ENCODE measurements around the gene LINGO3.
"Not testable (repeated sequence)": the region's sequence is repeated elsewhere in the genome, so short reads cannot be mapped to it uniquely, and the experiment has no call there.

The LINGO3 gene

DNA sequence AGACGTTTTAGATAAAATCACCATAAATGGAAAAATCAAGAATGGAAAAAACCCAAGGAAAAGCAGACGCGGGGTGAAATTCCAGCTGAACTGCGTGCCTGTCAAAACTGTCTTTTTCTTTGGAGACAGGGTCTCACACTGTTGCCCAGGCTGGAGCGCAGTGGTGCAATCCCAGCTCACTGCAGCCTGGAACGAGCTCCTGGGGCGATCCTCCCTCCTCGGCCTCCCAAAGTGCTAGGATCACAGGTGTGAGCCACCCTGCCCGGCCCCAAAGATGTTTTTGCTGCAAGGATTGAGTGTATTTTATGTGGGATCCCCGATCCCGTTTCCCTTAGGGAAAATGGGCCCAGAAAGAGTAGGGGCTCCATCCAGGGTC is 25.1 kb downstream of the LINGO3 start:
- in situ Hi-C loops (cut with HindIII; ENCODE audit: low sequenced_read_pairs) = no loop called here

DNA sequence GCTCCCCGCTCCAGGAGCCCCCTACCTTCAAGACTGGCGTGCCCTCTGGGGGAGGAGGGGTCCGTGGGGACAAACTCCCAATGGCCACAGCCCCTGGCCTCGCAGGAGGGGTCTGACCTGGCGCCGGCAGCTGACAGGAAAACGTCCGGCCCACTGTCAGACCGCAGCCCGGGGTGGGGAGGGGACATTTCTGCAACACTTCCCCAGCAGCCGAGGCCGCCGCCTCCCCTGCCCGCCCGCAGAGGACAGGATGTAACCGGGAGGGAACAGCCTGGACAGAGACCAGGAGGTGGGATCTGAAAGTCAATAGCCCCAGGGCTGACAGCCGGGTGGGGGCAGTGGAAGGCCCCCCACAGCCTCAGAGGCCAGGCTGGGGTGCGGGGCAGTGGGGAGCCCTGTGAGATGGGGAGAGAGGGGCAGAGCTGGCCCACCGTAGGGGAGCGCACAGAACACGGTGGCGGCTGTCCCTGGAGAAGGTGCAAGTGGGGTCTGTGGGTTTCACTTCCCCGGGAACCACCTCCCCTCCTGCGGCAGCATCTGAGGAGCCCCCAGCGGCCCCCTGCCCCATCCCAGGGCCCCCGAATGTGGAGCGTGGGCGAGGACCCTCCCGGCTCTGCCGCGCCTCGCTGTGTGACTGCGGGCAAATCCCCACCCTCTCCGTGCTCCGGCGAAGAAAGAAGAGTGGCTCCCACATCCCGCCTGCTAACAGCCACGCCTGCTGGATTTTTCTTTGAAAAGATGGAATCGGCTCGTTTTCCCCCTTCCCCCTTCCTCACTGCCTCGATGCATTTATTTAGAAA is 25.7 kb downstream of the LINGO3 start, which contains the start of gene PEAK3:
Gene PEAK3, minus strand, starts transcription at position 114 of the 800 bp plus-strand sequence. CDS start 1,244 bp downstream, outside the sequence.
- in situ Hi-C loops (cut with HindIII; ENCODE audit: low sequenced_read_pairs) = no loop called here

DNA sequence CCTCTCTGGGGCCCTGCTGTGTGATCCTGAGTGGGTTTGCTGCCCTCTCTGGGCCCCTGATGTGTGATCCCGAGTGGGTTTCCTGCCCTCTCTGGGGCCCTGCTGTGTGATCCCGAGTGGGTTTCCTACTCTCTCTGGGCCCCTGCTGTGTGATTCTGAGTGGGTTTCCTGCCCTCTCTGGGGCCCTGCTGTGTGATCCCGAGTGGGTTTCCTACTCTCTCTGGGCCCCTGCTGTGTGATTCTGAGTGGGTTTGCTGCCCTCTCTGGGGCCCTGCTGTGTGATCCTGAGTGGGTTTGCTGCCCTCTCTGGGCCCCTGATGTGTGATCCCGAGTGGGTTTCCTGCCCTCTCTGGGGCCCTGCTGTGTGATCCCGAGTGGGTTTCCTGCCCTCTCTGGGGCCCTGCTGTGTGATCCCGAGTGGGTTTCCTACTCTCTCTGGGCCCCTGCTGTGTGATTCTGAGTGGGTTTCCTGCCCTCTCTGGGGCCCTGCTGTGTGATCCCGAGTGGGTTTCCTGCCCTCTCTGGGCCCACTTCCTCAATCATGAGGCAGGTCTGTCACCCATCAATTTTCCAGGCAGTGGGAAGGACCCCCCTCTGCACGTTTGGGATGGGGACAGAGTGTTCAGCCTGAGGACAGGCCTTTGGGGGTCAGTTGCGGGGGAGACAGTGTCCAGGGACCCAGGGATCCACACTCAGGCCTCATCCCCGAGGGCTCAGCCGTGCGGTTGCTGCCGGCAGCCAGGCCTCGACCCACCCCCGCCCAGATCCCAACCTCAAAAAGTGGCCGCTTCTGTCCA is 26.5 kb downstream of the LINGO3 start:
- in situ Hi-C loops (cut with HindIII; ENCODE audit: low sequenced_read_pairs) = not testable (repeated sequence)

DNA sequence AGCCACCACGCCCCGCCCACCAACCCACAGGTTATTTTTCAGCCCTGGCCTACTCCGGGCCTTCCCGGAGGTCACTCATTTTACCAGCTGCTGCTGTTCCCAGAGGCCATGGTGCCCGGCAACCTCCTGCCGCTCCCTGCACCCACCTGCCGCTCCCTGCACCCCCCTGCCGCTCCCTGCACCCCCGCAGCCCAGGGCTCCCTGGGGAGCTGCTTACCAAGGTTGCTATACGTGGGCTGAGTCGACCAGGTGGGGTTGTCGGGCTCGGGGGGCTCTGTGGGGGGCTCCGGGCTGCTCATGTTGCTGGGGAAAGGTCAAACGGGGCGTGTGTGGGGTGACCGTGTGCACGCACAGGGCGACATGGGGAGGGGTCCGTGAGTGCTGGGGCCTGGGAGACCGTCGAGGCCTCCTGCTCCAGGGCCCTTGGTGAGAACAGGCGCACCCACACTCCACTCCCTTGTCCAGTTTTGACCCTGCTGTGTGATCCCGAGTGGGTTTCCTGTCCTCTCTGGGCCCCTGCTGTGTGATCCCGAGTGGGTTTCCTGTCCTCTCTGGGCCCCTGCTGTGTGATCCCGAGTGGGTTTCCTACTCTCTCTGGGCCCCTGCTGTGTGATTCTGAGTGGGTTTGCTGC is 27.2 kb downstream of the LINGO3 start:
- in situ Hi-C loops (cut with HindIII; ENCODE audit: low sequenced_read_pairs) = no loop called here

DNA sequence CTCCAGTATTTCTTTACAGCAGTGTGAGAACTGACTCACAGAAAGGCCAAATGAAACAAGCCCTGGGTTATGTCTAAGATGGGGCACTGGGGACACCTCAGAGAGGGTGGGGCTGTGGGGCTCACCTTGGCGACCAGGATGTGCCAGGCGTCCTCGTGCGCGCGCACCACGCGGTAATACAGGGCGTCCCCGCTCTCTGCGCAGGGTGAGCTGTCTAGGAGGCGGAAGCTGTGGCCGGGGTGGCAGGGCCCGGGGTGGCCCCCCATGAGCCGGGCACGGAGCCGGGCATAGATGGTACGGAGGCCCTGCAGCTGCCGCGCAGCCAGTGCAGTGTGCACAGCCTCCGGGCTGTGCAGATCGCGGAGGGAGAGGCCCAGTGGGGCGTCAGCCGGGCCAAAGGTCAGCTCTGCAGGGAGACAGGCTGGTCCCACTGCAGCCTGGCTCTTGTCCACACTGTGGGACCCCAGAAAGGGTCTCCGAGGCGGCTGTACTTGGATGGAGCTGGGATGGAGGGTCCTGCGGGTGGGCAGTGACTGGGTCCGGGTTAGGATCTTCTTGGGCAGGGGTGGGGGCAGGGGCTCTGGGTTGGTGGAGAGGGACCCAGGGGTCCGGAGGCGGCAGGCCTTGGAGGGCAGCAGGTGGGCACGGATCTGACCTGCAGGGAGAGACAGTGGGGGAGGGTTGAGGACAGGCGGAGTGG is 29.3 kb downstream of the LINGO3 start:
- in situ Hi-C loops (cut with HindIII; ENCODE audit: low sequenced_read_pairs) = no loop called here

DNA sequence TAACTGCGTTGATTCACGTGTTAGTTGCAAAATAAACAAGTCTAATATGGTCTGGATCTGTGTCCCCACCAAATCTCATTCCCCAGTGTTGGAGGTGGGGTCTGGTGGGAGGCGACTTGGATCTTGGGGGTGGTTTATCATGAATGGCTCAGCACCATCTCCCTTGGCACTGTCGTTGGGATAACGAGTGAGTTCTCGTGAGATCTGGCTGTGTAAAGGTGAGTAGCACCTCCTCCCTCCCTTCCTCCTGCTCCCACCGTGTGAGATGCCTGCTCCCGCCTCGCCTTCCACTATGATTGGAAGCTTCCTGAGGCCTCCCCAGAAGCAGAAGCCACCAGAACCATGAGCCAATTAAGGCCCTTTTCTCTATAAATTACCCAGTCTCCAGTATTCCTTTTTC is 30.8 kb downstream of the LINGO3 start:
- in situ Hi-C loops (cut with HindIII; ENCODE audit: low sequenced_read_pairs) = no loop called here

DNA sequence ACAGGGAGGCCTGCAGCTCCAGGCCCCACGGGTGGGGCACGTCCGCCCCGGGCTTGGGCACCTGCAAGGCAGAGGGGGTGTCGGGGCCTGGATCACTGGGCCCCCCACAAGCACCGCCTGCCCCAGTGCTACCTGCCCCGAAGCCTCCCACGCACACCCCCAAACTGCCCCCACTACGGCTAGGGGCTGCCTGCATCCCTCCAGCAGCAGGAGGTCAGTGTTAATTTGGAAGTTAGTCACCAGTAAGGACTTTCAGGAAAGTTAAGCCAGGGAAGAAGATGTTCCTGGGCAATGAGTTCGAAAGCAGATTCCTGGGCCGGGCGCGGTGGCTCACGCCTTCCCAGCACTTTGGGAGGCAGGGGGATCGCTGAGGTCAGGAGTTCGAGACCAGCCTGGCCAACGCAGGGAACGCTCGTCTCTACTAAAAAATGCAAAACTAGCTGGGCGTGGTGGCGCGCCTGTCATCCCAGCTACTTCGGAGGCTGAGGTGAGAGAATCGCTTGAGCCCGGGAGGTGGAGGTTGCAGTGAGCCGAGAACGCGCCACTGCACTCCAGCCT is 31.4 kb downstream of the LINGO3 start:
- in situ Hi-C loops (cut with HindIII; ENCODE audit: low sequenced_read_pairs) = no loop called here

DNA sequence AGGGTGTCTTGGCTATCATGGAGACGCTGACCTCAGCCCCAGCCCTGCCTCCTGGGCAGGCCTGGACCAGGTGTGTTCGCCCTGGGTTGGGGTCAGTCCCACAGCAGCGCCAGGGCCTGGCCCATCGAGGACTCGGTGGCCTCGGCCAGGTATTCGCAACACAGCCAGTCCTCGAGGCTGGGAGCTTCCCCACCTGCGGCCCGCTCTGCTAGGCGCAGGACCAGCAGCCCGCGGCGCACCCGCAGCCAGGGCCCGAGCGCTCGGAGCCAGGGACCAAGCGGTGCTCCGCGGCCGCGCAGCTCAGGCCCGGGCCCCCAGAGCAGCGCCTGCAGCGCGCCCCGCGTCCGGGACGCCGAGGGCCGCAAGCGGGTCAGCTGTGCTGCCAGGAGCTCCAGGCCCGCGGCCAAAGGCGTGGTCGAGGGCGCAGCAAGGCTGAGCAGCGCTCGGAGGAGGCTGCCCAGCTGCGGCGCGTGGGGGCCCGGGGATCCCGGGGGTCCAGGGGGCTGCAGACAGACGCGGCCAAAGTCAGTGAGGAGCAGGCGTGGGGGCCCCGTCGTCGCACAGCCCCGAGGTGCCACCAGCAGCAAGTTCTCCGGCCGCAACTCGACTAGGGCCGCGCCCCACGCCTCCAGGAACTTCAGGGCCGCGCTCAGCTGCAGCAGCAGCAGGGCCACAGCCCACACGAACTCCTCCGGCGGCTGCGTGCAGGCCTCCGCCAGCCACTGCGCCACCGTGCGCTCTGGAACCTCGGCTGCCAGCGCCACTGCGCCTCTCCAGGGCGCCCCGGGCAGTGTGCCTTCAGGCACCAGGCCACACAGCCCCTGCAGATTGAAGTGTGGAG is 32.1 kb downstream of the LINGO3 start:
- in situ Hi-C loops (cut with HindIII; ENCODE audit: low sequenced_read_pairs) = no loop called here

DNA sequence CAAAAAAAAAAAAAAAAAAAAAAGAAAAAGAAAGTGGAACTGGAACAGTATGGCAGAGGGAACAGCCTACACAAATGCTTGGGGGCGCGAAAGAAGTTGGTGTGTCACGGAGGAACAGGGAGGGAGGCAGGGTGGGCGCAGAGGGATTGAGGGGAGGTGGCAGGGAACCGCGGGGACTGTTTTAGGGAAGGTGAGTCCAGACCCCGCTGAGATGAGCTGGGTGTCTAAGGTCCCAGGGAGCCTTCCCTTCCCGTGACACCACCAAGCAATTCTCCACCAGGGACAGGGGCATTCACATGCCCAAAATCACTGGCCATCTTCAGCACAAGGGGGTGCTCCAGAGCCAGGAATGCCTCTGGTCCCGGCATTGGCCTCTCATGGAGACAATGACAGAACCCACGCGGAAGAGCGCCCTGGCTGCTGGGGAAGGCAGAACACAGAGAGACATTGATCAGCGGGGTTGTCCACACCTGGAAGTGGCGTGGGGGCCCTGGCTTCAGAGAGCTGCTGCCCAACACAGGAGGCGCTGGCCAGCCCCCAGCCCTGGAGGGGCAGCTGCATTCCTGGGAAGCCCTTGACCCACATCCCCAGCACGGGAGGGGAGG is 32.9 kb downstream of the LINGO3 start:
- in situ Hi-C loops (cut with HindIII; ENCODE audit: low sequenced_read_pairs) = loop anchor here (5.0 kb wide), 2 partner anchors 38 to 52 kb away; partner anchors contain the start of genes LSM7, PLEKHJ1, SF3A2 and SPPL2B

DNA sequence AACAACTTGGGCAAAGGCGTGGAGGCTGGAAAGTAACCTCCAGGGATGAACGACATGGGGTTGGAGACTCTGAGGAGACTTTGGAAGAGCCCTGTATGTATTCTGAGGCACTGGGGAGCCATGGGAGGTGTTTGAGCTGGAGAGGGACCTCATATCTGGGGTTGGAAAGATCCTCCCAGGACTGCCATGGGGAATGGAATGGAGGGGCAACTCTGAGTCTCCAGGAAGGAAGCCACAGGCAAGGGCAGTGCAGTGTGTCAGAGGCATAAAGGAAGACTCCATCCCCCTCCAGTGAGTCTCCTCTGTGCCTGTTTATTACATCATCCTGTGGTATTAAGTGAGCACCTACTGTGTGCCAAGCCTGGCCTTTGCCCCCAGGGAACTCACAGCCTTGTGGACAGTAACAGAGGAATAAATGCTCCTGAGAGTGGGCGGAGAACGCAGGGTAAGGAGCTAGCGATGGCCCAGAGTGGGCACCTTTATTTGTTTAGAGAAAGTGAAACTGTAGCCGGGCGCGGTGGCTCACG is 33.7 kb downstream of the LINGO3 start:
- in situ Hi-C loops (cut with HindIII; ENCODE audit: low sequenced_read_pairs) = loop anchor here (5.0 kb wide), 2 partner anchors 37 to 53 kb away; partner anchors contain the start of genes LSM7, PLEKHJ1, SF3A2 and SPPL2B

DNA sequence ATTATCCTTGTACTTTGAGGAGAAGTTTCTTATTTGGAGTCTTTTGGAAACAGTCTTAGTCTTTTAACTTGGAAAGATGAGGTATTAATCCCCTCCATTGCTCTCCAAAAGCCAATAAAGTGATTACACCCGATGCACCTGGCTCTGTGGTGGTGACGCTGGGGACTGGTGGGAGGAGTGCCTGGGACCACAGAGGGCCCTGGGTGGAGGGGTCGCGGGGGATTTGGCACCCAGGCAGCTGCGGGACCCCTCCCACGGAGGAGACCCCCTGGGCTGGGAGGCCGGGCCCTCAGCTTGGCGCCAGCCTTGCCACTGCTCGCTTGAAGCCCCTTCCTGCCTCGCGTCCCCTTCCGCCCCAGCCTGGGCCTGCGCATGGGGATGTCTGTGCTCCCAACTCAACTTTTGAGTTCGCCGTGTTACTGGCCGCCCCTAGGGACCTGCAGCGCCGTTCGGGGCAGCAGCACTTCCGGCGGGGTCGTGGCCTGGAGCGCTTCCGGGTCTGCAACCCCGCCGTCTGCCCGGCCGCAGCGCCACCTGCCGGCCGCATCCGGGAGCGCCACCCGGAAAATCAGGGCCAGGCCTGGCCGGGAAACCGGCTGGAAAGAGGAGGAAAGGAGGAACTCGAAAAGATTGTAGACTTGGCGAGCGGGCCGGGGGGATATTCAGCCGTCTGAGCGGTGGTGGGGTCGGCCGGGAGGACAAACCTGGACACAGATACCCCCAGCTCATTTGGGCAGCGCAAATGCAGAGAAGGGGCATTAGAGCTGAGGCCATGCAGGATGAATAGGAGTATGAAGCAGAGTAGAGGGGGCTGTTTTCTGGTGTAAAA is 34.4 kb downstream of the LINGO3 start:
- in situ Hi-C loops (cut with HindIII; ENCODE audit: low sequenced_read_pairs) = loop anchor here (5.0 kb wide), 2 partner anchors 36 to 54 kb away; partner anchors contain the start of genes LSM7, PLEKHJ1, SF3A2 and SPPL2B

DNA sequence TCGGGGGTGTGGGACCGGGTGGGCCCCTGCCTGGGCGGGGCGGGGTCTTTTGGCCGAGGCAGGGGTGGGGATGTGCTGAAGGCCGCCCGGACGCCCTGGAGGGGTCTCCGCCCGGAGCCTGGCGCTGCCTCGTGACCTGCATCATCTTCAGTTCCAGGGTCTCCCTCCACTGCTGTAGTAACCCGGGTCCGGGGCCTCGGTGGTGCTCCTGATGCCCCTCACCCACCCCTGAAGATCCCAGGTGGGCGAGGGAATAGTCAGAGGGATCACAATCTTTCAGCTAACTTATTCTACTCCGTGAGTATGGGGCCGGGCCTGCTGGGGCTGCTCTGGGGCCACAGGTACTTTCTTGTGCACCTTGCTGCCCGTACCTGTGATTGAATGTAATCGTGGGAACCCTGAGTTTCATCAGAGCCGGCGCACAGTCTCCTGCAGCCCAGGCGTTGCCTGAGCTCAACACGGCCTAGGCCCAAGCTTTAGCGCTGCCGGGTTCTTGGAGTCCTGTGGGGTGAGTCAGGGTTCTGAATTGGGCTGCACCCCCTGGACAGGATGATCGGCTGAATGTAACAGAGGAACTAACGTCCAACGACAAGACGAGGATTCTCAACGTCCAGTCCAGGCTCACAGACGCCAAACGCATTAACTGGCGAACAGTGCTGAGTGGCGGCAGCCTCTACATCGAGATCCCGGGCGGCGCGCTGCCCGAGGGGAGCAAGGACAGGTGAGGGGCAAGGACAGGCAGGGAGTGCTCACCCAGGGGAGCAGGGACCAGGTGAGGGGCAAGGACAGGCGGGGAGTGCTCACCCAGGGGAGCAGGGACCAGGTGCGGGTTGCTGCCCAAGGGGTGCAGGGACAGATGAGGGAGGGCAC is 36.5 kb downstream of the LINGO3 start:
- in situ Hi-C loops (cut with HindIII; ENCODE audit: low sequenced_read_pairs) = loop anchor here (5.0 kb wide), 2 partner anchors 34 to 56 kb away; partner anchors contain the start of genes LSM7, PLEKHJ1, SF3A2 and SPPL2B

DNA sequence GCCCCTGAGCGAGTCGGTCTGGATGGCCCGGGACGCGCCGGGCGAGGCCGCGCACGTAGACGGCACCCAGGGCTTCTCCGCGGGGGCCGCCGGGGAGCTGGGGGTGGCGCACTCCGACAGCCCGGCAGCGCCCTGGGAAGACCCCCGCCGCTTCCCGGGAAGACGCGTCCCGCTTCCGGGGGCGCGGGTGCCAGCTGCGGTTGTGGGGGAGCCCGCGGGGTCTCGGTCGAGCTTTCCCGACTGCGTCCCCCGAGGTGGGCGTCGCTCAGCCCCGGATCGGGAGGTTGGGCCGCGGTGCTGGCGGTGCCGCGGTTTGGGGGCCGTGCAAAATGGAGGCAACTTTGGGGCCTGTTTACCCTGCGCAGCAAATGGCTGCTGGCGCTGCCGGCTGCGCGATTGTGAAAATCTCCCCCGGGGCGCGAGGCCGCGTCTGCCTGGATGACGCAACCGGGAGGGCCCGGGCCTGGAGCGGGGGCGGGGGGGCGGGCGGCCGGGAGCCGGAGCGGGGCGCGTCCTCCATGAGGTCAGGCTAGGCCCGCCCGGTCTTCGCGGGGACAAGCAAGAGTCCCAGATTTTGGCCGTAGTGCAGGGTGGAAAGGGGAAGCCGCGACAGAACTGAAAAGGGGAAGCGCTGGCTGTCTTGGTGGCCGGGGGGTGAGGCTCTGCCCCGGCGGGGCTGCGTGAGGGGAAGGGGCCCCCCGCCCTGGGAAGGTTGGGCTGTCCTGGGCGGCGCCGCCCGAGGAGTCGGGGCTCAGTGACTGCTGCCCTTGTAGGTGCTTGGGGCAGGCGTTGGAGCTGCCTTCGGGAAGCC is 37.3 kb downstream of the LINGO3 start:
- in situ Hi-C loops (cut with HindIII; ENCODE audit: low sequenced_read_pairs) = loop anchor here (5.0 kb wide), 2 partner anchors 33 to 57 kb away; partner anchors contain the start of genes LSM7, PLEKHJ1, SF3A2 and SPPL2B

DNA sequence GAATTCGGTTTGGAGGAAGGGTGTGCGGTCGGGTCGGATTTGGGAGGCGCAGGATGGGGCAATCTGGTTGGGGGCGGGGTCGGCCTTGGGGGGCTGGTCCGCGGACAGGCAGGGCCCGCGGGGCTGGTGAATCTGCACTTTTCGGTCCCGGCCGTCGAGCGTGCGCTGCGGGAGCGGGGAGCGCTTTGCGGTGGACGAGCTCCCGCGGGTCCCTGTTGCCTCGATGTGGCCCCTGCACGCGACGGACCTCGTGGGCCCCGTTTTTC is 37.9 kb downstream of the LINGO3 start:
- in situ Hi-C loops (cut with HindIII; ENCODE audit: low sequenced_read_pairs) = loop anchor here (5.0 kb wide), 2 partner anchors 33 to 57 kb away; partner anchors contain the start of genes LSM7, PLEKHJ1, SF3A2 and SPPL2B

DNA sequence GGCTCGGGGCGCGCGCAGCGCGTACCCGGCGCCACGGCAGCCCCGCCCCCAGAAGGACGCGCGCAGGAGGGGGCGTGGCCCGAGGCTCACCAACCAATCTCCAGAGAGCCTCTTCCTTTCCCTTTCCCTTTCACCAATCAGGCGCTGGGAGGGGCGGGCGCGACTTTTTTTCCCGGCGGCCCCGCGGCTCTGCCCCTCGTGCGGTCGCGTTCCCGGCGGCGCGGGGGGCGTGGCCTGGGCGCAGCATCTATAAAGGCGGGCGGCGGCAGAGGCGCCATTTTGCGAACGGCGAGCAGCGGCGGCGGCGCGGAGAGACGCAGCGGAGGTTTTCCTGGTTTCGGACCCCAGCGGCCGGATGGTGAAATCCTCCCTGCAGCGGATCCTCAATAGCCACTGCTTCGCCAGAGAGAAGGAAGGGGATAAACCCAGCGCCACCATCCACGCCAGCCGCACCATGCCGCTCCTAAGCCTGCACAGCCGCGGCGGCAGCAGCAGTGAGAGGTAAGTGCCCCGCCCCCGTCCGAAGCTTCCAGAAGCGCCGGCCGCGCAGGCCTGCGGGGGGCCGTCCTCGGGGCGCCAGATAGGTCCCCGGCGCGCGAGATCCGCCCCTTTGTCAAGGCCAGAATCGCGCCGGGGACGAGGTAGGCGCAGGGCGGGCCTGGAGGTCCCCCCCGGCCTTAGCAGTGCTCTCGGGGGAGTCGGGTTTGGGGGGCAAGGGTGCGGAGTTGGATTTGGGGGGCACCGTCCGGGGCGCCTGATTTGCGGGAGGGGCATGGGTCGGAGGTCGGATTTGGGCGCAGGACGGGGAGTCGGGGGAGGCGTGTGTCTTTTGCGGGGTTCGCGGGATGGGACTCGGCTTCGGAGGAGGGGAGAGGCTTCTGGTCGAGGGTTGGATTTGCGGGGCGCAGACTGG is 38.5 kb downstream of the LINGO3 start:
- in situ Hi-C loops (cut with HindIII; ENCODE audit: low sequenced_read_pairs) = loop anchor here (5.0 kb wide), 2 partner anchors 32 to 58 kb away; partner anchors contain the start of genes LSM7, PLEKHJ1, SF3A2 and SPPL2B
